Small intestine (tissue), 7 donors: Measurements from ENCODE around the gene ANKMY1. TPM values are rescaled to one million over a fixed set of nuclear protein-coding genes. Genes with fewer than 3 reads are reported as not detected.

Source experiments
- DNase-seq, 2 donors: peaks; one replicate each; pipeline versions ENCODE4 v3.0.0 to v3.0.0-alpha.2; 2013
- FAIRE-seq: peaks from 2 replicates; lab custom pipeline; 2012; peaks lifted over from hg19 to GRCh38; lab: Jason Lieb, UNC
- H3K27ac ChIP-seq, 3 donors: one replicate each; pipeline ENCODE4 v1.5.1; 2013; ENCODE audit warnings: low read length in 2 of 3, mild to moderate bottlenecking in 2 of 3, control low read depth in 1 of 3, inconsistent platforms in 1 of 3, low read depth in 1 of 3, moderate library complexity in 1 of 3
- H3K27me3 ChIP-seq, 3 donors: one replicate each; pipeline ENCODE4 v1.6.1; 2013; ENCODE audit warnings: low read length in 3 of 3, inconsistent platforms in 1 of 3; ENCODE audit not compliant: control insufficient read depth in 3 of 3, insufficient read depth in 3 of 3
- H3K36me3 ChIP-seq, 3 donors: one replicate each; pipeline ENCODE4 v1.6.1; 2013; ENCODE audit warnings: low read length in 3 of 3, inconsistent platforms in 1 of 3, low read depth in 1 of 3, mild to moderate bottlenecking in 1 of 3, moderate library complexity in 1 of 3; ENCODE audit not compliant: control insufficient read depth in 3 of 3, insufficient read depth in 2 of 3
- H3K4me1 ChIP-seq, 3 donors: one replicate each; pipeline ENCODE4 v1.6.1; 2013; ENCODE audit warnings: low read length in 2 of 3, inconsistent platforms in 1 of 3, low read depth in 1 of 3, mild to moderate bottlenecking in 1 of 3, moderate library complexity in 1 of 3; ENCODE audit not compliant: control insufficient read depth in 3 of 3, insufficient read depth in 2 of 3
- H3K4me3 ChIP-seq, 3 donors: one replicate each; pipeline ENCODE4 v1.5.1; 2013; ENCODE audit warnings: low read length in 3 of 3, control low read depth in 1 of 3, inconsistent platforms in 1 of 3, low read depth in 1 of 3, mild to moderate bottlenecking in 1 of 3, moderate library complexity in 1 of 3
- H3K9me3 ChIP-seq, 2 donors: one replicate each; pipeline ENCODE4 v1.6.1; 2013; ENCODE audit warnings: low read depth in 1 of 2, low read length in 1 of 2; ENCODE audit not compliant: control insufficient read depth in 2 of 2, insufficient read depth in 1 of 2
- WGBS, 3 donors: extraction: QIAGEN DNeasy Blood & Tissue Kit; methylation state at CpG; one replicate each; pipeline ENCODE4 v1.1.7; 2013; 5-methylcytosine and 5-hydroxymethylcytosine counted together
- polyA plus RNA-seq, 4 donors: library from polyadenylated mRNA; stranded (reverse) in 3 of 4; unstranded in 1 of 4; fragments of 200-250 nt in 3 of 4; fragments of 120-200 nt in 1 of 4; gene quantifications; one replicate each; pipeline versions ENCODE4 v1.2.1 to v1.2.3, GENCODE V29; 2013
- donor health status: healthy with polysubstance abuse.
- donor health status: control.
- donor health status: control.
- donor health status: Bipolar disorder and iron deficiency.
- donor health status: healthy.

Gene ANKMY1
- polyA plus RNA-seq, 4 donors, result 3.4 to 13.0 (median 5.9) TPM

- H3K27ac ChIP-seq, result no peak overlapping the region
- no peak for DNase-seq
- H3K4me3 ChIP-seq, result no peak overlapping the region
- H3K9me3 ChIP-seq, result no peaks in the 10 kb centered on the region
- H3K27me3 ChIP-seq, result no peaks in the 10 kb centered on the region
- FAIRE-seq, result no peak
- no peaks in the 10 kb centered on the region for H3K4me1 ChIP-seq
- H3K36me3 ChIP-seq, result peaks cover 0 to 16% (median 0%) of the 10 kb centered on the region in 3 donors
- WGBS, 3 donors, result 90 to 92% (median 91%) methylated on average over 22 of the region's 22 CpGs
Observed at GRCh38 chr2:240463274-240463865, 94.4 kb downstream of the ANKMY1 start.

GRCh38 chr2:240462707-240463273 is 95.0 kb downstream of the ANKMY1 start:
- no peak overlapping the region for H3K4me3 ChIP-seq
- WGBS, 3 donors, result 83 to 85% (median 85%) methylated on average over 13 to 16 of the region's 16 CpGs
- no peaks in the 10 kb centered on the region for H3K27me3 ChIP-seq
- no peak overlapping the region for H3K27ac ChIP-seq
- FAIRE-seq (no peak), DNase-seq (no peak)
- peaks cover 0 to 16% (median 0%) of the 10 kb centered on the region in 3 donors for H3K36me3 ChIP-seq
- no peaks in the 10 kb centered on the region for H3K4me1 ChIP-seq
- H3K9me3 ChIP-seq, result no peaks in the 10 kb centered on the region

GRCh38 chr2:240462073-240462706 is 95.6 kb downstream of the ANKMY1 start:
- no peak overlapping the region for H3K4me3 ChIP-seq
- H3K27ac ChIP-seq, result no peak overlapping the region
- H3K27me3 ChIP-seq, result peaks cover 0 to 6% (median 0%) of the 10 kb centered on the region in 3 donors
- no peak for FAIRE-seq
- H3K9me3 ChIP-seq, result no peaks in the 10 kb centered on the region
- no peaks in the 10 kb centered on the region for H3K4me1 ChIP-seq
- H3K36me3 ChIP-seq, result peaks cover 0 to 16% (median 0%) of the 10 kb centered on the region in 3 donors
- WGBS, 3 donors, result 91 to 93% (median 92%) methylated on average over 37 to 41 of the region's 41 CpGs
- DNase-seq, result no peak

GRCh38 chr2:240461471-240462072 is 96.2 kb downstream of the ANKMY1 start:
- Histone ChIP-seq H3K4me3 (no peak overlapping the region), H3K27ac (no peak overlapping the region), H3K27me3 (peaks cover 0 to 11% (median 0%) of the 10 kb centered on the region in 3 donors), H3K36me3 (peaks cover 0 to 16% (median 0%) of the 10 kb centered on the region in 3 donors), H3K9me3 (no peaks in the 10 kb centered on the region), H3K4me1 (no peaks in the 10 kb centered on the region)
- 79 to 89% (median 81%) methylated on average over 16 to 17 of the region's 17 CpGs for WGBS, 3 donors
- DNase-seq, result no peak
- no peak for FAIRE-seq

GRCh38 chr2:240460781-240461431 is 96.9 kb downstream of the ANKMY1 start:
- WGBS, 3 donors, result 86 to 94% (median 92%) methylated on average over 16 of the region's 16 CpGs
- FAIRE-seq (no peak), DNase-seq (no peak)
- Histone ChIP-seq H3K27me3 (peaks cover 0 to 15% (median 0%) of the 10 kb centered on the region in 3 donors), H3K9me3 (no peaks in the 10 kb centered on the region), H3K27ac (no peak overlapping the region), H3K4me3 (no peak overlapping the region), H3K36me3 (peaks cover 0 to 16% (median 0%) of the 10 kb centered on the region in 3 donors), H3K4me1 (no peaks in the 10 kb centered on the region)

GRCh38 chr2:240460253-240460711 is 97.5 kb downstream of the ANKMY1 start:
- H3K9me3 ChIP-seq, result no peaks in the 10 kb centered on the region
- WGBS, 3 donors, result 80 to 88% (median 84%) methylated on average over 12 to 16 of the region's 16 CpGs
- peaks cover 0 to 20% (median 0%) of the 10 kb centered on the region in 3 donors for H3K27me3 ChIP-seq
- no peaks in the 10 kb centered on the region for H3K4me1 ChIP-seq
- H3K4me3 ChIP-seq, result no peak overlapping the region
- DNase-seq (no peak), FAIRE-seq (no peak)
- no peak overlapping the region for H3K27ac ChIP-seq
- H3K36me3 ChIP-seq, result peaks cover 0 to 11% (median 0%) of the 10 kb centered on the region in 3 donors

- Histone ChIP-seq H3K36me3 (peaks cover 0 to 6% (median 0%) of the 10 kb centered on the region in 3 donors), H3K4me3 (no peak overlapping the region), H3K9me3 (no peaks in the 10 kb centered on the region), H3K4me1 (no peaks in the 10 kb centered on the region), H3K27me3 (peaks cover 0 to 27% (median 6%) of the 10 kb centered on the region in 3 donors), H3K27ac (no peak overlapping the region)
- 39 to 58% (median 50%) methylated on average over 22 to 23 of the region's 23 CpGs for WGBS, 3 donors
- no peak for FAIRE-seq
- no peak for DNase-seq
Observed at GRCh38 chr2:240459401-240460252, 98.2 kb downstream of the ANKMY1 start.
